ENCODE data around the gene IQCM.

IQCM gene

DNA sequence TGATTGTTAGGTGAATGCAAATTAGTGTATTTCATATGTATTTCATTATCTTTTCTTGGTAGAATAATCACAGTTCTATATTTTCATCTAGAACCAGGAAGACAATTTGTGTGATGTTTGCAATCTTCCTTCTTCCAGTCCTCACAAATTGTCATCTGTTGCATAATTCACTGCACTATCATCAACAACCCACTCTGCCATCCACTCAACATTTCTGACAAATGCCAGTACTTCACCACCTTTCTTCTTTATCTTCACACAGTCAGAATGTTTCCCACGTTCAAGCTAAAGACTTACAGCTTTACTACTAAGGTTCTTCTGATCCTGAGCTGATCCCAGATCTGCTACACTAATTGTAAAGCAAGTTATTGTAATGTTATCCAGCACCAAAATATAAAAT lies 107.8 kb downstream of the IQCM start:
- no peak for DNase-seq

DNA sequence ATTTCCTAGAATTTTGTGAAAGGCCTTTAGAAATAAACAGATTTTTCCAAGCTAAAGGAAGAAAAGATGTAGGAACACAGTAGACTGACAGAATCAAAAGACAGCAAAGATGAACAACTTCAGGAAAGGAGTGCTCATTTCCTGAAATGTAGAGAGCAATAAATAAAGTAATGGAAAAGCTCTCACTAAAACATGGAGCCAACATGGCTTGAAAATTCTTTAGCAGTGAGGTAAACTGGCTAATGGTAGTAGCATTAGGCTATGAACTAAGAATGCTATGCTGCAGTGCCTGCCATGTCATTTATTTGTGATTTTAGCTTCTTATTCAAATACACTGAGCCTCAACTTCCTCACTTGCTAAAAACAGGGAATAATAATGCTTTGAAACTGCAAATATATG lies 108.7 kb downstream of the IQCM start:
- no peak for DNase-seq

DNA sequence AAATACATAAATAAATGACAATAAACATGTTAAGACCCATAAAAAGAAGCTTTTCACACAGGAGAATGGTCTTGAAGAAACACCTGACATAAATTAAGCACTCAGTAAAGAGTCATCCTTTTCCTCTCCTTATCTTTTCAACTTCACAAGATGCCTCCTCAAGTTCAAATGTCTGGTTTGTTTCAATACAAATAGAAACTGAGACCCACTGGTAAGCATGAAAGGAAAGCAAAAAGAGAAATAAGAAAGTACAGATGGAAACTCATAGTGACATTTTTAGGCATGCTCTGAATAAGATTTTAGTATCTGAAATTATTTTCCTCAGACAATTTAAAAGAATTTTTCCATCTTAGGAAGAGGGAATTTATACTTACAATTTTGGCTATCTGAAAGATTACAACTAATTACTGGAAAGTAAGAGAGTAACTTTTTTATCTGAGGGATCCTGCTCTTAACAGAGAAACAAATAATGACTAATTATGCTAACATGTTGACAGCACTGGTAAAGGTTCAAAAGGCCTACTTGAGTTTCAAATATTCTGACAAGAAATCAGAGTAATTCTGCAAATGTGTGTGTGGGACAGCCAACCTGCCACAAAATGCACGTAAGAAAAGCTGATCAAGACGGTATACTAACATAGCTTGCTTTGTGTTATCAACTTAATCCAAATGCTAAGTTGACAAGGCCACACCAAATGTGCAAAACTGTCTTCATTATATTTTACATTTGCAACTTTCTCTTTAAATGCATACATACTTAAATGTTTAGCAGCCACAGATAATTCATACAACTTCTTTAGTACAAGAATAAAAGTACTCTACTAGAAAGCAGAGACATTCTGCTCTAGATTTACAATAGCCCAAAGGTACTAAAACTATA lies 113.0 kb downstream of the IQCM start:
- no peak for DNase-seq

DNA sequence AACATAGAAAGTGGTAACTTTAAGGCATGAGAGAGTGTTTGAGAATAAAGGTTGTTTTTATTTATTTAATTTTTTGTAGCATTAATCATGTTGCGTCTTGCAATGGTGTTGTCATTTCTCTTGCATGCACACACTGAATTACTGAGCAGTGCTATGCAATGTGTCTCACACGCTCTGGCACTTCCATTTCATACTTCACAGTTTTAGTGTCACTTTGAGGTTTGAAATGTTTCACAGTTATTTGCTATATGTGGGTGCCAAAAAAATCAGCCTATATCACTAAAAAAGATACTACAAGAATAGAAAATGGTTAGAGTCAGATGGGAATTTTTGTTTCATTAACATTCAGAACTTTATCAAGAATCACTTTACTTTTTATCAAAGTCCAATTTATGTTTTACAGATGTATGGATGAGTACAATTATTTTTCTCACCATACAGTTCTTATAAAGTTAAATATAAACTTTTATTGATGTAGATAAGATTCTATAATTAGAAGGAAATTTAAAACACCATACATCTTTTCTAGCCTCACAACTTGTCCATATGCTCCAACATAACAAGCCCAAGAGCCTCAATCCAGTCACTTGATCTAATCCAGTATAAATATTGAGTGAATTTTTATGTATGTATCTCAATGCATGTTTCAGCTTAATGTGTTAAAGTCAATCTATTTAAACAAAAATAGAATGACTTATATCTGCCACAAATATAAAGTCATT lies 114.0 kb downstream of the IQCM start:
- no peak for DNase-seq

DNA sequence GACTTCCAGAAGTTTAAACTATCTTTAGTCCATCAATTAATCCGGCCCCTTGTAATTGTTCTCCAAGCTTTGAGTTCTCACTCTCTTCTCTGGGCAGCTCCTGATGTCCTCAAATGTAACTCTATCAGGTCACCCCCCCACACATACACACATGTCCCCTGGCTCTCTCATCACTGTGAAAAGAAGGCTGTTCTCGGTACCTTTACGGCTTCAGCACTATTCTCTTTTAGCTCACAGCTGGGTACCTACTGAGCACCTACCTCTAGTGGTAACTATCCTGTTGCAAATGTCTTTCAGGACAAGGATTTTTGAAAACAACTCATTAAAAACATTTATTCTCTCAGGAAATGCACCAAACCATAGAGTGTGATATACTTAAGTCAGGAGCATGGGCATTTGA lies 115.4 kb downstream of the IQCM start:
- no peak for DNase-seq

DNA sequence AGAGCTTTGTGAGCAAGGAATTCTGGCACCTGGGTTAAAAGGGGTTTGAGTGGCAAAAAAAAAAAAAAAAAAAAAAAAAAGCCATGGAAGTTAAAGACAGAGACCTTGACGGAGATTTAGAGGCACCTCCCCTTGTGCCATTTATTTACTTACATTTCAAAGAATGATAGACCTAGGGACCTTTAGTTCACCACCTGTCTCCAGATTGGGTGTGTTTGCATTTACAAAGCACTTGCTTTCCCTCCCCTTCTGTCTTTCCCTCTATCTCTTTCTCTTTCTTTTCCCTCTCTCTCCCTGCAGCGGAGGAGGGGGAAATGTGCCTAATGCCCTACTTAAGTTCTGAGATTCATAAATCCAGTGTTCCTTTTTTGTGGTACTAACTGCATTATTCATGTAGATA lies 116.0 kb downstream of the IQCM start:
- DNase-seq: no peak

DNA sequence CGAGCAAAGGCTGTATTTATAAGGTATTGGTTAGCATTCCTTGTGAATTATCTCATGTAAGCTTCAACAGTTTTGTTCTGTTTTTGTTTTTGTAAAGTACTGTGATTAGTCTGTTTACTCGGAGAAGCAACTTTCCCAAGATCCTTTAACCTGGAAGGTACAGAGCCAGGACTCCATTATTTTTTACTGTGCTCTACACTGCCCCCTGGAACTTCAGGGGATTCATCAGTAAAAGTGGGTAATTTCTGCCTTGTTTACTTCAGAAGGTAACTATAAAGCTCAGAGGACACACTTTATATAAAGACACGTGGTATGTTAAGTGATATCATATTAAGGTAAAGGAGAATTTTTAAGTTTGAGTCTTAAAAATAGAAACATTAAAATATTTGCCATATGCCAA lies 124.9 kb downstream of the IQCM start:
- DNase-seq: no peak

DNA sequence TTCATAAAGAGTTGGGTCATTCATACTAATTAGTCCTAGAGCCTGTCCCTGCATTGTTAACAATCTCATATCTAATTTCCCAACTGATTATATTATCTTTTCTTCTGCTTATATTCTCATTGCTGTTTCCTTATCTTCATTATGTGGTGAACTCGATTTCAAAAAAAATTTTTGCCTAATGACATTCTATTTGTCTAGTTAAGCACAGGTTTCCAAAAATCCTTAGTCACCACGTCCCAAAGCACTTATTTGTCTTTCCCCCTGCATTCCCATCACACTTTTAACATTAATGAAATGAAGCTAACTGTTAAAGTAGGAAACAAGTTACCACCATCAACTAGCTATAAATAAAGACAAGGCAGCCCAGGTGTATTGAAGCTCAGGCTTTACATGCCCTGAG lies 131.1 kb downstream of the IQCM start:
- DNase-seq: no peak

DNA sequence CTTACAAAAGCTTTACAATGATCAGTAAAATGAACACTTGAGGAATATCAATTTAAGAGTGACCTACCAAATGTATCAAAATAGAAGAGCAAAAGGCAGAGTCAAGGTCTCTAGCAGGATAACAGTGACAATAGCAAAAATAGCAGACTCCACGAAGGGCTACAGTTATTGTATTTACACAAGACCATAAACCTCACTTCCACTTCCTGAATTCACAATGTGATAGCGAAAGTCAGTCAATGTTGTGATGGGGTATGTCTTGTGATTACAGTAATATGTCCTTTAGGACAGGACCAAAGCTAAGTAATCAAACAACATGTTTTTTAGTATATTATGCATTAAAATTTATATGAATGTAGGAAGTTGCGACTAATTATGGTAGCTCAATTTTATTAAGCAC lies 139.6 kb downstream of the IQCM start:
- DNase-seq: no peak

DNA sequence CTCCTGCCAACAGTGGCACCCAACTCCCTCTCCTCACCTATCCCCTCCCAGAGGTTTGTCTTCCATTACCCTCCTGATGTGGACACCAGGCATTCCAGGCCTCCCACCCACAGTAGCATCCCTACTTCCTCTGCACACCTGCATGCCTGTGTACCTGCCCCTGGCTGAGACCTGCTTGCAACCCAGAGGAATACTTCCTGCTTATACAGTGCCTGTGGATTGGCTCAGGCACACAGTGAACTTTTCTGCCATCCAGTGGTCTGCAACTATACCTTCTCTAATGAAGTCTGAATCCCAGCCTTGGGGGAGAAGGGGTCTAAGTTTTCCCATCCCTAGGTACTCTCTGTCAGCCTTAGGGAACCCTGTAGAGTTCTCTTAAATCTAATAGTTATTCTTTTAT lies 169.9 kb downstream of the IQCM start:
- no peak for DNase-seq

DNA sequence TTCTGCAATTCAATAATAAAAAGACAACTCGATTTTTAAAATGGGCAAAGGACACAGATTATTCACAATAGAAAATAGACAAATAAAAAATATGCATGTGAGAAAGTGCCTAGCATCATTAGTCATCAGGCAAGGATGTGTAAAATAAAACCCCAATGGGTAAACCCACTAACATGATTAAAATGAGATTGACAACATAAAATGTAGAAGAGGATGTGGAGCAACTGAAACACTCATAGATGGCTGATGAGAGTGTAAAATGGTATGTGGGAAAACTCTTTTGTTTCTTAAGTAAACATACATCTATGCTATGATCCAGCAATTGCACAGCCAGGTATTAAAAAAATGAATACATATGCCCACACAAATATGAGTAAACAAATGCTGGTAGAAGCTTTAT lies 177.6 kb downstream of the IQCM start:
- DNase-seq: no peak

DNA sequence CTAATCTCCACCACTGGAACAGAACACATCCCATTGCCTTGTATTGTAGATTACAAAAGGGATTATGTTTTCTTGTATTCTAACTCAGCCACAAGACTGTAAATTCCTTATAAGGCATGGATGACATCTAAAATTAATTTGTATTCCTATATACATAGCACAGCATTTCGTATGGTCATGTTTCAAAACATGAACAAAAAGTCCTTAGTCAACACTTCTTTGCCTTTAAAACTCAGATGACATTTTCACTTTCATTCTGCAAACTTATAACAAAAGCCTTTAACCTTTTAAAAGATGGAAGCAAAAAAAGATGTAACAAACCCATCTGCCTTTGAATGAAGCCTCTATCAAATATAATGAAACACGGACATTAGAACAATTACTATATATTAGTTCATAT lies 181.3 kb downstream of the IQCM start:
- DNase-seq: no peak

DNA sequence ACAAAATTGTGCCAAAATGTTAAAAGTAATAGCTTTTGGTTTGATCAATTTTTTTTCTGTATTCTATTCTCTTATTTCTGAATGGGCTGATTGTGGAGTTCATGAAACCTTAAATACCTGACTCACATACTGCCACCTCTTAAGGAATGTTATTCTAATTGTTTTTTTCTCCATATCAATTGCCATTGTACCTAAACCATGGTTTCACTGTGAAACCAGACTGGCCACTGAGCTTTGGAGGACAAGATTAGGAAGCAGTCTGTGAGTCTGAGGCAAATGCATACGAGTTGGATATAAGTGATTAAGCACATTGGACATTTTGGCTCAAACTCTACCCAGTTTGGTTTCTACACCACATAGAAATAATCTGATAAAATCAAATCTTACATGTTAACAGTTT lies 184.0 kb downstream of the IQCM start:
- no peak for DNase-seq

DNA sequence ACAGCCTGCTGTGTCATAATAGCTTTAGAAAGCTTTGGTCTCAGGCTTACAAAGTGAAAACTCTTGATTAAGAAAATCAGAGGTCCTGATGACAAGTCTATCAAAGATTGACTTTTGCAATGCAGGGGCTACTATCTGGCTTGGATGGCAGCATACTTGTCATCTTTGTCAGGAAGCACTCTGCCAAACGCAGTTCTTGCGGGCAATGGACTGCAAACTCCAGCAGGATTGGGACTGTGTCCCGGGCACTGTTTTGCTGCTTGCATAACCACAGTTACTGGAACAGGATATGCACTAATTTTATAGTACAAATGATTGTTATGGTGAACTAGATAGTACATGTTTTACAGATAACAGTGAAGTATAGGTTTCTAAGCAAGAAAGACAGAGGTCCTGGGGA lies 185.6 kb downstream of the IQCM start:
- DNase-seq: no peak

DNA sequence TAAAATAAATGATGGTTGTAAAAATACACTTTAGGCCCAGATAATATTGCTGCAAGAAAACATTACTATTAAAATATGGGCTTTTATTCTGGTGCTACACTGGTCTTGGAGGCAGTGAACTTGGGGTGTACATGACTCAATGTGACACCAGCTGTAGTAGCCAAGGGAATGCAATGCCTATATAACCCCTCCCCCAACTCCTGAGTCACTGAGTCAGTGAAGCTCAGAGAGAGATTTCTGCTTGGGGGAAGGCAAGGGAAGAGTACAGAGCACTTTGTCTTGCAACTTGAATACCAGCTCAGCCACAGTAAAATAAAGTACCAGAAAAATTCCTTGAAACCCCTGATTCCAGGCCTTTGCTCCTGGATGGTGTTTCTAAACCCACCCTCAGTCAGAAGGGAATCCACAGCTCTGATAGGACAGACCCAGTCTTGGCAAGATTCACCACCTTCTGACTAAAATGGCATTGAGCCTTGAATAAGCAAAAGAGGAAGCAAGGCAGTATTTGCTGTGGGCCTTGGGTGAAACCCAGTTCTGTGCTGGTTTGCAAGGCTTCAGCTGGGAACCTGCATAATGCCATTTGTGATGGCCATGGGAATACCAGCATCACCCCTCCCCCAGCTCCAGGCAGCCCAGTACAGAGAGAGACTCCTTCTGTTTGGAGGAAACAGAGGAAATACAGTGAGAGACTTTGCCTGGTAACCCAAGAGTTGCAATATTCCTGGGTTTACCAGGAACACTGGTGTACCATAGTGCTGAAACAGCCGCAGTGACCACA lies 209.9 kb downstream of the IQCM start:
- no peak for DNase-seq

DNA sequence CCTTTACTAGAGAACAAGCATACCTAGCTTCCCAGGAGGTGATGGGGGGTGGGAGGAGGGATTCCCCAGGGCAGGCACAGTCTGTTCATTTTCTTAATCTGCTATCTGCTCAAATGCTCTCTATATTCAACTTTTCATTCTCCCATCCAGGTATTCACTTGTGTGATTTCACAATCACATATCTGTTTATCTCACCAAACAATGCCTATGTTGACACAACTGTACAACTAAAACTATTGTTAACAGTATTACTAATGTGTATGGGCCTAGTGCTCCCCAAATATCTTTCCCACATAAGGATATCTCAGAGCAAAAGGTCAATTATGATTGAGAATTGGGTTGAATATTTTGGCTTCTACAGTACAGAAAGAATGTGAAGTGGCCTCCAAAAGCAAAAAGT lies 210.8 kb downstream of the IQCM start:
- DNase-seq: no peak

DNA sequence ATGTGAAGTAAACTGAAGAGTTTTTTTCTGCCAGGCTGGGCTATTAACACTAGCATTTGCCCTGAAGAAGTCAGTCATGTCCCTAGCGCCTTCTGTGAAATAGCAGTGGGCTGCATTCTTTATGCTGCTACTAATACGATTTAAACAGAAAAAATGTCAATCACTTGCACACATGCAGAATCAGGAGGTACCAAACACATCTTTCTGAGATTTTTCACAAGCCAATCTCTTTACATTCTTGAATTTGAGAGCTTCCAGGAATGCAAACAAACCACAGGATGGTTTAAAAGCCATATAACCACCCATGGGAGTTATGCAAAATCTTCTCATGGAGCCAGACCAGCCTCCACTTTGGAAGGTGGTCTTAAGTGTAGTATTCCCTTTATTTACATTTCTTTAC lies 220.1 kb downstream of the IQCM start:
- DNase-seq: no peak

DNA sequence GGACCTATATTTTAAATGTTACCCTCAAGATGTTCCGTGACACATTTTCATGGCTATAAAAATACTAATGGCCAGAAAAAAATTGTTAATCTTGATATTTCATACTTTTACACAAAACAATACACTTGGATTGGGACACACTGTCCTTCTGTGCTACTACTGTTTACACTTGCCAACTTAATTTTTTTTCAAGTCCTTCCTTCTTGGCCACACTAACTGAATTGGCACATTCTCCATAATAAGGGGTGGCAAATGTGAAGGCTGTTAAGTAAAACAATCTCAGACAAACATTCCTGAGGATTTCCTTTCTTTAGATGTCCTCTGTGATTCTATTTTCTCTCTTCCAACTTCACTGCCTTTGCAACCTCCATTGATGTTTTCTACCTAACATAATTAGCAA lies 225.8 kb downstream of the IQCM start:
- DNase-seq: no peak

DNA sequence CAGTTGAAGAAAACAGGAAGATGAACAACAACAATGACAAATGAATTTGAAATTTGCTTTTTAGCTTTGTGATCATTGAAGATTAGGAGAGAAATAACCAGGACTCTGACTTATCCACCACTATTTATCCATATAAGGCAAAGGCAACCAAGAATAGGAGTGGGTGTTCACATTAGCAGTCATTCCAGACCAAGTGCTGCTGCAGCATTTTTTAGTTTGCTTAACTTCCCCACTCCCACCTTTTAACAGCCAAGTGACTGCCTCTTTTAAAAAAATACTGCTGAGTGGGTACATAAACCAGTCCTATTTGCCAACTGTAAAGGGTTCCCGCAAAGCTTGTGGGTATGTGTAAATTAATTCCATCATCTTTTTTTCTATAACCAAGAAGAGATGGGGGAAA lies 230.9 kb downstream of the IQCM start:
- DNase-seq: no peak

DNA sequence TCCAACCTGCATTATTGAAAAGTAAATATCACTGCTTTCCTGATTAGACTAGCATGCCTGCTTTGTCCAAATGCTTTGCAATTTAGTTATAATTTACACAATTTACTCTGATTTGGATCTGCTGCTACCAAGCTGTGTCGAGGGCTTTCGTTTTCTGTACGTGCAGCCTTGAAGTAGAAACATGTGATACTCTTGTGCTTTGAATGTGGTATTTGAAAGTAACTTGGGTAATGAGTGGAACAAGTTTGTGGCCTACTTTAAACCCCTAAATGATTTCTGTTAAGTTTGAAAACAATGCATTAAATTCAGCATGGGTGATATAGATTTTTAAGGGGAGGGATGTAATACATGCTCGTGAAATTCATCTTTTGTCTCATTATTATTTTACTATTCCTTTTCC lies 240.7 kb downstream of the IQCM start:
- no peak for DNase-seq

DNA sequence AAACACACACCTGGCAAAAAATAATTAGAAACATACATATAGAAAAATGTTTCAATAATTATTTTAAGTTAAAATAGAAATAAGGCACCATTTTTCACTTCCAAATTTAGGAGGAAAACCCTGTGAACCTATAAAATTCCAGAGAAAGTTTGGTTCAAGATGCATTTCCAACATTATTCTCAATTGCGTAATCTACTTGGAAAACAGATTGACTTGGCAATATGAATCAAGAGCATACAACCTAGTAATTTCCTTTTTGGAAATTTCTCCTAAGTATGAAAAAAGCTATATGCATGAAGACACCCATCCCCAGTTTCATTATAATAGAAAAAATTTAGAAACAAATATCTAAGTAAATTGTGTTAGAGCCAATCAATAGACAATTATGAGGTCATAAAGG lies 242.9 kb downstream of the IQCM start:
- DNase-seq: no peak

DNA sequence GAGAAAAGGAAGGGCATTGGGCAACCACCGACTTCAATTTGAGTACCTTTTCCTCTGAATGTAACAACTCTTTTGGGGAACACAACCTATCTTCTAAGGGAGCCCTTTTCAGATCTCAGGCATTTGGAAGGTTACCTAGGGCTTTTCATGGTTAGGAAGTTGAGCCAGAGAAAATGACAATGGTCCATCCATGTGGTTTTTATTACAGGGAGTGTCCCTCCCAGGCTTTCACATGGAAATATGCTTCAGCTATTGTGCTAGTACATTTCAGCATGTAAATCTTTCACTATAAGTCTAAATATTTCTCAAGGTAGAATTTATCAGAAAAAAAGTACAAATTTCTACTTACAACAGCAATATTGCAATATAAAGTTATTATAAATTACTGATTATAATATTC lies 259.8 kb downstream of the IQCM start:
- DNase-seq: no peak

DNA sequence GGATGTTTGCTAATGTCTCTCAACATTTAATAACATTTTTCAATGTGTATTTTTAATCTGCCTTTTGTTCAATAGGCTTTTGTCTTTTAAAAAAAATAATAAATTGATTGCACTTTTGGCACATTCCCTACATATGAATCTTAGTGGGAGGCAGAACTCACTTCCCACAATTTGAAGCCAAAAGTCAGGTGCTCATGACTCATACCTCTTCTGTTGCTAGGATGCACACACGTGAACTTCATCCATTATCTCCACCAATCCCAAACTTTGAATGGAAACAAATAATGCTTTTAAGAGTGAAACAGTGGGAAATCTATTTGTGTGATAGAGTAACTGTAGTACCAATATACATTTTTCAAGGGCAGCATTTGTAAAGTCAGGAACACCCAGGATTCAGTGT lies 260.5 kb downstream of the IQCM start:
- no peak for DNase-seq

DNA sequence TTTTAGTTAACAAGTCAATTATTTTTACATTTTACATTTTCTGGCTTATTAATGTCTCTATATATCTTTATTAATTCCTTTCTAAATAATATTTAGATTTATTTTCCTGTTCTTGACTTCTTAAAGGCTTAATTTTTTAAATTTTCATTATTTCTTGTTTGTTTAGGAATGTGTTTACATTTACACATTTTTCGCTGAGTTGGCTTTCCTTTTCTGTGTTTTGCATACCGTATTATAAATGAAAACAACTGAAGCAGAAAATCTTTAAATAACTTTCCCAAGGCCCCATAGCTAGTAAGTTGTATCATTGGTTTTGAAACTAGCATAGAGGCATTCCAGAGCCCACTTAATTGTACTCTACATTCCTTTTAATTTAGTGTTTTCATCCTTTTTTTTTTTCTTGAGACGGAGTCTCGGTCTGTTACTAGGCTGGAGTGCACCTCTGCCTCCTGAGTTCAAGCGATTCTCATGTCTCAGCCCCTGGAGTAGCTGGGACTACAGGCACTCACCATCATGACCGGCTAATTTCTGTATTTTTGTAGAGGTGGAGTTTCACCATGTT lies 261.6 kb downstream of the IQCM start:
- no peak for DNase-seq
